Stimulated activated CD4-positive, alpha-beta T cell treated with anti-CD3 and anti-CD28 coated beads, TNF-alpha, amount 100 ng/mL, for 4 hours (primary cell): Measurements from ENCODE around the gene ASTE1.

Experiments used
- DNase-seq, 3 experiments: peaks; one replicate each; pipeline ENCODE4 v3.0.0-alpha.2; 2020; ENCODE audit warnings: low read depth in 3 of 3

The ASTE1 gene, protein sequence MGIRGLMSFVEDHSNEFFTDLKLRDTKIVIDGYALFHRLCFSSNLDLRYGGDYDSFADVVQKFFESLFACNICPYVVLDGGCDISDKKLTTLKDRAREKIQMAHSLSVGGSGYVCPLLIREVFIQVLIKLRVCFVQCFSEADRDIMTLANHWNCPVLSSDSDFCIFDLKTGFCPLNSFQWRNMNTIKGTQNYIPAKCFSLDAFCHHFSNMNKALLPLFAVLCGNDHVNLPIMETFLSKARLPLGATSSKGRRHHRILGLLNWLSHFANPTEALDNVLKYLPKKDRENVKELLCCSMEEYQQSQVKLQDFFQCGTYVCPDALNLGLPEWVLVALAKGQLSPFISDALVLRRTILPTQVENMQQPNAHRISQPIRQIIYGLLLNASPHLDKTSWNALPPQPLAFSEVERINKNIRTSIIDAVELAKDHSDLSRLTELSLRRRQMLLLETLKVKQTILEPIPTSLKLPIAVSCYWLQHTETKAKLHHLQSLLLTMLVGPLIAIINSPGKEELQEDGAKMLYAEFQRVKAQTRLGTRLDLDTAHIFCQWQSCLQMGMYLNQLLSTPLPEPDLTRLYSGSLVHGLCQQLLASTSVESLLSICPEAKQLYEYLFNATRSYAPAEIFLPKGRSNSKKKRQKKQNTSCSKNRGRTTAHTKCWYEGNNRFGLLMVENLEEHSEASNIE

GRCh38 chr3:131026321-131027151, at the start of gene ASTE1, which contains the start of gene NEK11:
ASTE1 (minus strand) TSS chr3:131026825; CDS start chr3:131025306, 1,519 bp downstream.
NEK11 (plus strand) TSS chr3:131026877; CDS start chr3:131029709, 2,832 bp downstream.
- peak; percentile 76 to 84 (median 76) for DNase-seq

DNA sequence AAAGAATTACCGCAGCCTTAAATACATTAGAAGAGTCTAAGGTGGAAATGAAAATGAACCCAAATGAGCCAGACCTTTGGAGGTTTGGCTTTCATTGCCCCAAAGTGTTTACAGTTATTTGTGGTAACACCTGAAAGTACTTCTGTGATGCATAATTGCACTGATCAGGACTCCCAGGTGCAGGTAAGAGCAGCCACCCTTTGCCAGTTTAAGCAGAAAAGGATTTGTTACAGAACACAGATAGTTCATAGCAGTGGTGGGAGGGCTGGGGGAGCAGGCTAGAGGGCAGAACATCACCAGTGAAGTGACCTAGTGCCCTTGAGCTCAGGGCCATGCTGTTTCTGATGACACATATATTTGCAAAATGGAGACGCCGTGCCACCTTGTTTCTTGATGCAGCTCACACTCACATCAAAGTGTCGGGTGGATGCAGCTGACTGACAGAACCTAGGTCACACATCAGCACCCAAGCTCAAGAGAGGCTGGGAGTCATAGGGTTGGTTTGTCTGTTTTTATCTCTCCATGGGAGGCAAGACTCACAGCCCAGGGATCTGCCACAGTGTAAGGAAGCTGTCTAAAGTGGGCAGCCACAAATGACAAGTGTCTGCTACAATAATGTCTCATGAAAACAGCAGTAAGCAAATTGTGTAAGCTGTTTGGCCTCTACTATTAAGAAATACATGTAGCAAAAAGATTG, 49.2 kb upstream of the ASTE1 start:
- DNase-seq = no peak

DNA sequence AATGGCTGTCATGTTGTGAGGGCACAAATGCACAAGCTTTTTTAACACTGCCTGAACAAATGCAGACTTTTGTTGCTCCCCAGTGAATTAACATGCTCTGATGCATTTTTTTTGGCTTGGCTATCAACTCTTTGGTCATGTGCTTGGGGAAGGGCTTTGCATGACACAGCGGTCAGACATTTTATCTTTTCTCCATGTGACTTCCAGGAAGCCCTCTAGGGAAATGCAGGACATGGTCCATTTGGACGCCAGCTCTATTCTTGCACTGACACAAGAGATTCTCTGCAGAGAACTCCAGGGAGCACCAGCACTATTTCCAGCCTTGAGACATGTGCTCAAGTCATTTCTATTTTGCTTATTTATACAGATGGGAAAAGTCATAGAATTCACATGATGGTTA, 46.2 kb upstream of the ASTE1 start:
- DNase-seq = no peak

DNA sequence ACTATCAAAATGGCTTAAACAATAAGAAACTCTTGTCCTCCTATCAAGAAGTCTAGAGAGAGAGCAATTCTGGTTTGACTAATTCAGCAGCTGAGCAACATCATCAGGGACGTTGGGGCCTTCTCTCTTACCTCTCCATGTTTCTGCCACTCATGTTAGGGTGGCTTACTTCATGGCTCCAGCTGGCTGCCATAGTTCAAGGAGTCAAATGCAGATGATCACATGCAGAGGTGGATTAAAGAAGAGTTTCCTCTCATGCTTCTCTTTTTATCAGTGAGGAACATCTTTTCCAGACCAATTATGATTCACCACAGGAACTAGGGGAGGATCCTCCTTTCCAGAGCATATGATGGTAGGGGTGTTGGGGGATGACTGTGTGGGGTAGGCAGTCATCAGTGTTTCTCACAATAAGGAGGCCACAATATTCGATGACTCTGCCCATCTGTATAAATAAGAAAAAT, 45.5 kb upstream of the ASTE1 start:
- DNase-seq = no peak

DNA sequence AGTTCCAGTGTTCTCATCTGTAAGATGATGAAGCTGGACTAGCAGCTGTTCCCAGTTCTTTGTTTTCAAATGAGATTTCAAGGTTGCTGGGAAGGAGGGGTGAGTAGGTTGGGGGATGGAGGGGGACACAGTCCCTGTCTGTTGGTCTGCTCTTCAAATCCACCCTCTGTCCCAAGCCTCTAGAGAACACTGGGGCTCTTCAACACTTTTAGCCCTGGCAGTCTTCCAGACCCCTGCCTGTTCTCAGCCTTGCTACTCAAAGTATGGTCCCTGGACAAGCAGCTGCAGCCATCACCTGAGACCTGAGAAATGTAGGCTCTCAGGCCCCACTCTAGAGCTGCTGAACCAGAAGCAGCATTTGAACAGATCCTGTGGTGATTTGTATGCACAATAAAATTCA, 41.4 kb upstream of the ASTE1 start:
- no peak for DNase-seq

GRCh38 chr3:131053043-131053859, 26.6 kb upstream of the ASTE1 start:
- DNase-seq = no peak

DNA sequence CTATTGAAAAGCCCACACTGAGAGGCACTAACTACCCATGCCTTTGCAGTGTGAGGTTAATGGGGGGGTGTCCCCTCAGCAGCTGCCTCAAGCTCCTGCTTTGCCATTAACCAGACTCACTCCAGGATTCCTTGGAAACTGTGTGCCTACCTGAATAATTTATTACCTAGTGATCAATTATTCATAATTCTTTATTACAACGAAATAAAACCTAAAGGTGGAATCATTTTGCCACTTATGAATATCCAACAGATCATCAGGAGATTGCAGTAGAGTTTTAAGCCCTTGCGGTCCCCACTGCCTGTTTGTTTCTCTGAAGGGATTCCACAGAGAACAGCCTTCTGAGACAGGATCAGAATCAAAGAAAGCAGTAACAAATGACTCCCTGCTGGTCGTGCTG, 23.4 kb upstream of the ASTE1 start:
- no peak for DNase-seq

- no peak for DNase-seq
Observed at GRCh38 chr3:131048030-131048429, 21.4 kb upstream of the ASTE1 start.

GRCh38 chr3:131047582-131047981, 21.0 kb upstream of the ASTE1 start:
- no peak for DNase-seq

GRCh38 chr3:131042271-131042985, 15.8 kb upstream of the ASTE1 start:
- peak in 1 of 3 experiments; percentile 9 for DNase-seq

DNA sequence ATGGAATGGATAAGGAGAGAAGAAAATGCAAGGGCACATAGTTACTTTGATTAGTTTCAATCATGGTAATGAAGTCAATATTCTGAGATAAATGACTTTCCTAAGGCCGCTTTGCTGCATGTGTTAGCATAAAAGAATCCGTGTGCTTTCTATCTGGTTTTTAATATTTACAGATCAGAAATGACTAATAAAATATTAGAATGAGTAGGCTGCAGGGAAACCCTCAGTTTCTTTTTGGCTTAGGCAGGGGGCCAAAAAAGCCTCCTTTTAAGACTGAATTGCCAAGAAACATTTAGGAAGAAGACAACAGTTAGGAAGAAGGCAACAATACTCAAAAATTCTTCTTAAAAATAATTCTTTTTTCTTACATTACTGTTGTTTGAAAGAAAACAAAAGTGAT, 11.7 kb upstream of the ASTE1 start:
- DNase-seq = no peak

GRCh38 chr3:131036986-131037385, 10.4 kb upstream of the ASTE1 start:
- DNase-seq = no peak

DNA sequence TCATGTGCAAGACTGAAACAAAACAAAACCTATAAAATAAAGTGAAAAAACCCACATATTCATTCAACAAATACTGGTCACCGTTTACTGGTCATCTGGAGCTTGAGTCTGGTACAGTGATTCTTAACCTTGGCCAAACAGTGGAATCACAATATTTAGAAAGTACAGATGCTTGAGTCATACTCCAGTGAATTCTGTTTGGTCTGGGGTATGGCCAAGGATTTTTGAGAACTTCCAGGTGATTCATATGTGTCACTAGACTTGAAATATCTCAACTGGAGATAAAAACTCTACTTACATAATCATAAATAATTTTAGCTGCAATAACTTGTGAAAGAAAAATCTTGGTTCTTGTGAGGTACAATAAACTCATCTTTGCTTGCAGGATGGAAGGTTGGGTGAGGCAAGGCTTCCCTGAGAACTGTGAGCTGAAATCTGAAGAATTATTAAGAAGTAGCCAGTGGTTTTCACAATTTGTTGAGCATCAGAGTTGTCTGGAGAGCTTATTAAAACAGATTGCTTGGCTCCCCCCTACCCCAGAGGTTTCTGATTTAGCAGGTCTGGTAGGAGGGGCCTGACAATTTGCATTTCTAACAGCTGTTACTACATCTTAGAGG, 9.7 kb upstream of the ASTE1 start:
- DNase-seq = no peak

DNA sequence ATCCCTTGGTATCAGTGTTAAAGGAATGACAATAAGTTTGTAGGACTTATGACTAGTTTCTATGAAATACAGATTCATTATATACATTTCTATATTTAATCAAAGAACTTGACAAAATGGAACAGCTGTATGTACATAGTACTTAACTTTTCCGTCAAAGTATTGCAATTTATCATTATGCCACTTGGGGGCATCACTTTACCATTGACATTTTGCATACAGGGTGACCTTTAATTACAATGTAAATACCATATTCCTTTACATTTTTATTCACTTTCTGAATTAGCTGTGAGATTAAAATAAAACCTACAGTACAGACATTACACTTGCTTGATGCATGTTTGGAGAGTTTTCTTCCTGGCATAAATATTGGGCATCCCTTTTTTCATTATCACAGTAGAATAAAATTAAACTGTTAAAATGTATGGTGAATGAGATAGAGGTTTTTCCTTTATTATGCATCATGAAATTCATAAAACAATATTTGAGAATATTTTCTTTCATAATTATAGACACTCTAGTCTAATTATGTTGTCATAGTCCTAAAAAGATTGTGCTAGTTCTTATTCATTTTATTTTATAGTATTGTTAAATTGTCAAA, 7.0 kb upstream of the ASTE1 start:
- no peak for DNase-seq

DNA sequence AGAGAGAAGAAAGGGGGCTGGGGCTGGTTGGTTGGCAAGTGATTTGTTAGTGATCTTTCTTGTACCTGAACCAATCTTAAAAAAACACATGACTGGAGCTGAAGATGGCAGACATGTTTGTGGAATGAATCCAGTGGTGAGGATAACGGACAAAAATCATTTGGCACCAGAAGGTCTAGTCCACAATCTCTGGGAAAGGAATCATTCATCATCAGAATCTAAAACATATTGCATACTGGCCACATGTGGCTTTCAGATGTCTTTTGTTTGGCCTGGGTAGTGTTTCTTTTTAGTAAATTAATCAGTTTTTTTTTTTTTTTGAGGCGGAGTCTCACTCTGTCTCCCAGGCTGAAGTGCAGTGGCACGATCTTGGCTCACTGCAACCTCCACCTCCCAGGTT, 5.0 kb upstream of the ASTE1 start:
- DNase-seq = no peak

- DNase-seq = no peak
Observed at GRCh38 chr3:131028844-131029243, 2.2 kb upstream of the ASTE1 start.

GRCh38 chr3:131025539-131025938, 1.1 kb downstream of the ASTE1 start:
- DNase-seq = no peak

DNA sequence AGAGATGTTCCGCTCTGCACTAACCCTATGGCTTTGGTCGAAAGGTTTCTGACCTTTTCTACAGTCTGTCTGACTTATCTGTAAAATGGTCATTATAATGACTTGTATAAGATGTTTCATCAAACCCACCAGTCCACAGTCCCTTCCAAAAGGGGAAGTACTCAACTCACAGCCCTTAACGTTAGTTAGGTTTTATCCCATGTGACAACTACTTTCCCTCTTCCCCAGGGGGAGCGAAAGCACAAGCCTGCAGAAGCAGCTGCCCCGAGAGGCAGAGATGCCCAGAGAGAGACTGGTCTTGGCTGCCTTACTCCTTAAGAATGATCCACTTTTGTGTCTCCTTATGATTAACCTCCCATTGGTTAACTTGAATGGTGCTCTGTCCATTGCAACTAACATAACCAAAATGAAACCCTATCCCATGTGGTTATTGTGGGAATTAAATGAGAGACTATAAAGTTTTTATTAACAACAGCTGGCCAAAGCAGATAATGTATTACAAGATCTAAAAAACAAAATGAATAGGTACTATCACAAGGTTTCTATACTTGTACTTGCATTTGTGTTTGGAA, 6.4 kb downstream of the ASTE1 start:
- DNase-seq = no peak

GRCh38 chr3:131018970-131019369, 7.7 kb downstream of the ASTE1 start:
- DNase-seq = no peak
